Nephron (organoid): ENCODE data around the gene TRMT61A.

Source experiments
- H3K27ac Mint-ChIP-seq, 3 experiments: 2 replicates each; pipeline ENCODE4 v1.8.0; 2020; ENCODE audit warnings: mixed read lengths in 3 of 3, mild to moderate bottlenecking in 2 of 3, moderate library complexity in 1 of 3
- H3K27me3 Mint-ChIP-seq: 2 replicates; pipeline ENCODE4 v1.8.0; 2021; ENCODE audit warnings: low read depth, mild to moderate bottlenecking, moderate library complexity, mixed read lengths
- H3K36me3 Mint-ChIP-seq: 2 replicates; pipeline ENCODE4 v1.8.0; 2020; ENCODE audit warnings: low read depth, mixed read lengths
- H3K4me1 Mint-ChIP-seq: 2 replicates; pipeline ENCODE4 v1.8.0; 2020; ENCODE audit warnings: mixed read lengths
- H3K4me3 Mint-ChIP-seq, 3 experiments: 2 replicates each; pipeline ENCODE4 v1.8.0; 2020; ENCODE audit warnings: mild to moderate bottlenecking in 3 of 3, mixed read lengths in 3 of 3, moderate library complexity in 2 of 3
- H3K9me3 Mint-ChIP-seq: 2 replicates; pipeline ENCODE4 v1.8.0; 2020; ENCODE audit warnings: mixed read lengths
- TF ChIP-seq, protein P1 (sequence below), 3 experiments: fragments of 200-600 bp; sonication (generic); IDR thresholded peaks; one replicate each; pipeline ENCODE4 v1.5.0; 2021; ENCODE audit warnings: antibody characterized with exemption in 3 of 3; ENCODE audit not compliant: unreplicated experiment in 3 of 3

Gene TRMT61A

GRCh38 chr14:103551338-103551762 lies 22.4 kb downstream of the TRMT61A start:
- Mint-ChIP-seq H3K9me3 (no peaks in the 10 kb centered on the region), H3K36me3 (no peaks in the 10 kb centered on the region), H3K27ac (peak overlapping the region; percentile 49 to 76 (median 67)), H3K27me3 (peaks cover 3% of the 10 kb centered on the region), H3K4me1 (peaks cover 29% of the 10 kb centered on the region), H3K4me3 (peak overlapping the region in 1 of 3 experiments; percentile 27)
- TF ChIP-seq, protein P1, sequence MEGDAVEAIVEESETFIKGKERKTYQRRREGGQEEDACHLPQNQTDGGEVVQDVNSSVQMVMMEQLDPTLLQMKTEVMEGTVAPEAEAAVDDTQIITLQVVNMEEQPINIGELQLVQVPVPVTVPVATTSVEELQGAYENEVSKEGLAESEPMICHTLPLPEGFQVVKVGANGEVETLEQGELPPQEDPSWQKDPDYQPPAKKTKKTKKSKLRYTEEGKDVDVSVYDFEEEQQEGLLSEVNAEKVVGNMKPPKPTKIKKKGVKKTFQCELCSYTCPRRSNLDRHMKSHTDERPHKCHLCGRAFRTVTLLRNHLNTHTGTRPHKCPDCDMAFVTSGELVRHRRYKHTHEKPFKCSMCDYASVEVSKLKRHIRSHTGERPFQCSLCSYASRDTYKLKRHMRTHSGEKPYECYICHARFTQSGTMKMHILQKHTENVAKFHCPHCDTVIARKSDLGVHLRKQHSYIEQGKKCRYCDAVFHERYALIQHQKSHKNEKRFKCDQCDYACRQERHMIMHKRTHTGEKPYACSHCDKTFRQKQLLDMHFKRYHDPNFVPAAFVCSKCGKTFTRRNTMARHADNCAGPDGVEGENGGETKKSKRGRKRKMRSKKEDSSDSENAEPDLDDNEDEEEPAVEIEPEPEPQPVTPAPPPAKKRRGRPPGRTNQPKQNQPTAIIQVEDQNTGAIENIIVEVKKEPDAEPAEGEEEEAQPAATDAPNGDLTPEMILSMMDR (IDR thresholded peaks at IDR 0.05; ENCODE audit: unreplicated experiment in 3 of 3), result no peak

- Mint-ChIP-seq H3K27me3 (peaks cover 3% of the 10 kb centered on the region), H3K36me3 (no peaks in the 10 kb centered on the region), H3K27ac (peak overlapping the region; percentile 49 to 76 (median 74)), H3K9me3 (no peaks in the 10 kb centered on the region), H3K4me1 (peaks cover 33% of the 10 kb centered on the region), H3K4me3 (no peak overlapping the region)
- TF ChIP-seq, protein P1 (IDR thresholded peaks at IDR 0.05; ENCODE audit: unreplicated experiment in 3 of 3), result no peak
Observed at GRCh38 chr14:103552011-103552845, 23.2 kb downstream of the TRMT61A start.

DNA sequence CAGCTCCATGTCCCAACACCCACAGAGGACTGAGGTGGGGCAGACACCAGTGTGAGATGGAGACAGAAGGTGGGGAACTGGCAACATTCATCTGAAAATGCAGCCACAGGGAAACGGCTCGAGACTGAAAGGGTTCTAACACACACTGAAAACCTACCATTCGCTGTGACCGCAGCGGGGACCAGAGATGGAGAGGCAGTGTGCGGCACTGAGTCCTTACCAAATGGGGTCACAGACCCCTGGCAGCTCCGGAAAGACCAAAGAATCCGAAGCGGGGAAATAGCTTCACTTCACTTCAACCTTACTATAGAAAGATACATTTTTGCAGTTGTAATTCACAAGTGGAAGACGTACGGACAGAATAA lies 23.8 kb downstream of the TRMT61A start:
- Mint-ChIP-seq H3K4me1 (peaks cover 37% of the 10 kb centered on the region), H3K4me3 (no peak overlapping the region), H3K27ac (peak overlapping the region; percentile 13 to 74 (median 49)), H3K9me3 (no peaks in the 10 kb centered on the region), H3K27me3 (peaks cover 3% of the 10 kb centered on the region), H3K36me3 (peaks cover under 1% of the 10 kb centered on the region)
- TF ChIP-seq, protein P1 (IDR thresholded peaks at IDR 0.05; ENCODE audit: unreplicated experiment in 3 of 3), result no peak

GRCh38 chr14:103555559-103556337 lies 26.8 kb downstream of the TRMT61A start:
- Mint-ChIP-seq H3K9me3 (no peaks in the 10 kb centered on the region), H3K27me3 (peaks cover 3% of the 10 kb centered on the region), H3K27ac (peak overlapping the region; percentile 46 to 68 (median 67)), H3K36me3 (peaks cover 24% of the 10 kb centered on the region), H3K4me3 (peak overlapping the region in 1 of 3 experiments; percentile 30), H3K4me1 (peaks cover 62% of the 10 kb centered on the region)
- TF ChIP-seq, protein P1 (IDR thresholded peaks at IDR 0.05; ENCODE audit: unreplicated experiment in 3 of 3), result no peak

GRCh38 chr14:103556946-103557758 lies 28.2 kb downstream of the TRMT61A start:
- Mint-ChIP-seq H3K4me3 (peak overlapping the region in 2 of 3 experiments; percentile 25 to 28), H3K36me3 (peaks cover 31% of the 10 kb centered on the region), H3K9me3 (no peaks in the 10 kb centered on the region), H3K27ac (peak overlapping the region in 2 of 3 experiments; percentile 75 to 92), H3K27me3 (peaks cover 3% of the 10 kb centered on the region), H3K4me1 (peaks cover 68% of the 10 kb centered on the region)
- TF ChIP-seq, protein P1 (IDR thresholded peaks at IDR 0.05; ENCODE audit: unreplicated experiment in 3 of 3), result no peak
